ENCODE results near the gene ADCY7.

Gene ADCY7

DNA sequence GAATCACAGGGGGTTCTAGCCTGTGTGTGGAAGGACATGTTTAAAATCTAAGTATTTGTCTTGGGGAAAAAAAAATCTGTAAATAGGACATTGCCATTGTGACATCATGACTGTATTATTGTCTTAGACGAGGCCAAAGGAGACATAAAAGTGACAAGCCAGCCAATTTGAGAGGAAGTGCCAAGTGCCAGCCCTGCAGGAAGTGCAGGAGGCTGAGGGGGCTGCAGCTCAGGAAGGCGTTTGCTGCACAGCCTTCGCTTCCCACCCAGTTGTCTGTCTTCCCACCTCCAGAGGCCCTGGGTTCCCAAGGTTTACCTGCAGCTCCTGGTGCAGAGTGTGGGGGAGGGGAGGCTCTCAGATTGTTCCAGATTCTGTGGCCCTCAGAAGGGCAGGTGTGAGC, 1.3 kb downstream of the ADCY7 start:
- DNase-seq (ENCODE audit: low spot score): no peak

GRCh38 chr16:50268352-50268751, 2.0 kb downstream of the ADCY7 start:
- no peak for DNase-seq (ENCODE audit: low spot score)

DNA sequence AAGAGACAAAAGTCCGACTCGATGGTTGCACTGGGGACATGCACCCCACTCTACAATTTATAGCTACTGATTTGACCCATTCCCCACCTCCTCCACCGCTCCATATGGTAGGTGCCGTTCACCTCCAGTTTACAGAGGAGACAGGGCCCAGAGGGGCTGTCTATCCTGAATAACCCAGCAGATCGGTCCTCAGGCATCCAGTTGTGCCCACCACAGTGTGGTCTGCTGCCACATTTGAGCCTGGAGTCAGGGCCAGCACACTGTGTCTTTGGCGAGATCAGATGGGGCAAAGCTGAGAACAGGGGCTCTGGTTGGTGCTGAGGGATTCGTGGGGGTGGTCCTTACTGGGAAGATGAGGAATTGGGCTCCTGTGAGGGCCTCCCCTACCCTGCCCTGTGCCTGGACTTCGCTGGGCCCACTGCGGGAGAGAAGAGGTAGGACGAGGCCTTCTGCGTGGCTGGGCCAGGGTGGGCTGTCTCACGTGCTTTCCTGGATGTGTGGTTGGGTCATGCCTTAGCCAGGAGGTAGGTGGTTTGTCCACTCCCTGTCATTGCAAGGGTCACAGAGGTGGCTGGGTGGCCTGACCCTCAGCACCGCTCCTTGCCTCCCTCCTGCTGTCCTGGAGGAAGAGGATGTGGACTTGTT, 2.8 kb downstream of the ADCY7 start:
- peak; percentile 6 for DNase-seq (ENCODE audit: low spot score)

GRCh38 chr16:50269769-50270509, 3.6 kb downstream of the ADCY7 start:
- DNase-seq (ENCODE audit: low spot score): no peak

DNA sequence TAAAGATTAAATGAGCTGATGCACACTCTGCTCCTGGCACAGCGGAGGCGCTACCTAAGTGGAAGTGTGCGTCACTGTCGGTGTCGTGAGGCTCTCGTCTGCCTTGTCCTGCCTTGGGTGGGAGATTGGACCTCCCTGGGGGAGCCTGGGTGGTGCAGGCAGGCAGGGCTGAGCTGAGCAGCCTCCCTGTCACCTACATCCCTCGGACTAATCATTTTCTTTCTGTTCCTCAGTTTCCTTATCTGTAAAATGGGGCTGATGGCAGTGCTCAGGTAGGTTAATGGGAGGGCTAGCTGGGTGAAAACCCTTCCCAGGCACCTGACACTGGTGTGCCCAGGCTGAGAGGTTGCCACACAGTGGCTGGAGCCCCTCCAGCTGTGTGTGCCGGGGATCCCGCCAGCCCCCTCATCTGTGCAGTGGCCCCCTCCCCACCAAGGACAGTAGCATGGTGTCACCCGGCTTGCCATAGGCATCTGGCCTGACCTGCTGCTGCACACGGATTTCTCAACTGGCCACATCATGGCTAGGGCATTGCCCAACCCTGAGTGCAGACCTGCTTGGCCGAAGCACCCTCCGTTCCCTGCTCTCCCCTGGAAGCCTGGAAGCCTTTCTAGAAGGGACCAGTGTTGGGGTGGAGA, 4.3 kb downstream of the ADCY7 start:
- peak; percentile 4 for DNase-seq (ENCODE audit: low spot score)

DNA sequence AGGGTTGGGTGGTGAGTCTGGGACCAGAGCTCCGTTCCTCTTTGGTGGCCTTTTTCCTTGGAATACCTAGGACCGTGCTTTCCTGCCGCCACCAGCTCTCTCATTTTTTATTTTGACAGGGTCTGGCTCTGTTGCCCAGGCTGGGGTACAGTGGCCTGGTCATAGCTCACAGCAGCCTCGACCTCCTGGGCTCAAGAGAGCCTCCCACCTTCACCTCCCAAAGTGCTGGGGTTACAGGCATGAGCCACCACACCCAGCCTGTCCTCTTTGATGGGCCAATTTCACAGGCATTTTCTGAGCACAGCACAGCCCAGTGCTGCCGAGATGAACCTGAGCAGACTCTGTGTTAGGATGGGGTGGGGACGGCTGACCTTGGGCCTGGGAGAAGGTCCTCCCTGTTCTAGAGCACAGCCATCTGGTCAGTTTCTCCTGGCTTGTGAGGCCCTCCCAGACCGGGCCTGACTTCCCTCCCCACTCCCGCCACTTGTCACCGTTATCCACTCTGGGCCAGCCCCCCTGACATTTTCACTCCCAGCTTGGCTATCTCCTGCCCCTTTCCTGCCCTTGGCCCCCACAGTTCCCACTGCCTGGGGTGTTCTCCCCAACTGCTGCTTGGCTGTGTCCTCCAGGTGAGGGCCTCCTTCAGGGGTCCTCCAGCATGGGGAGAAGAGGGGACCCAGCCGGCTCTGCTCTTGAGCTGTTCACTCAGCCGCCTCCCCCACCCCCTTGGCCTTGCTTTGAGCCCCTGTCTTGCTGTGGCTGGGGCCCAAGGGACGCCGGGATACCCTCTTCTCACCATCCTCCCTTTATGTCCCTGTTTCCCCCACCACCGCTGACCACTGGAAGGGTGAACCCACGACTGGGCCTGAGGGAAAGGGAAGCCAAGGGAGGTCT, 5.0 kb downstream of the ADCY7 start:
- no peak for DNase-seq (ENCODE audit: low spot score)

DNA sequence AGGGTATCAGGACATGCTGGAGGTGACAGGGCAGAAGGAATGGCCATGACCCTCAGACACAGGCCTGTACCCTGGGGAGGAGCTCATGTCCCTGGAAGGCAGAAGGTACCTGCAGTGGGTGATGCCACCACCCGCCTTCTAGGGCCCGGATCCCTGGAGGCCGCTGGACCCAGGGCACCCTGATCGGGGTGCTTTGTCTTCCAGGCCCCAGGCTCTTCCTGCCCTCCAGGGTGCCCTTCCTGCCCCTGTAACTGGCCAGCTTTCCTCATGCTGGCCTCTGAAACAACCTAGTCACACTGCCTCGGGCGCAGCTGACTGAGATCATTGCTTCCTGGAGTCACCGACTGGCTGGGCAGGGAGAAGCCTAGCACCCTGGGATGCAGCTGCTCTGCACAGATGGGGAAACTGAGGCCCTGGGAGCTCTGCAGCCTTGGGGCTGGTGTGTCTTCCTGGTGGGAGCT, 5.8 kb downstream of the ADCY7 start:
- DNase-seq (ENCODE audit: low spot score): no peak

DNA sequence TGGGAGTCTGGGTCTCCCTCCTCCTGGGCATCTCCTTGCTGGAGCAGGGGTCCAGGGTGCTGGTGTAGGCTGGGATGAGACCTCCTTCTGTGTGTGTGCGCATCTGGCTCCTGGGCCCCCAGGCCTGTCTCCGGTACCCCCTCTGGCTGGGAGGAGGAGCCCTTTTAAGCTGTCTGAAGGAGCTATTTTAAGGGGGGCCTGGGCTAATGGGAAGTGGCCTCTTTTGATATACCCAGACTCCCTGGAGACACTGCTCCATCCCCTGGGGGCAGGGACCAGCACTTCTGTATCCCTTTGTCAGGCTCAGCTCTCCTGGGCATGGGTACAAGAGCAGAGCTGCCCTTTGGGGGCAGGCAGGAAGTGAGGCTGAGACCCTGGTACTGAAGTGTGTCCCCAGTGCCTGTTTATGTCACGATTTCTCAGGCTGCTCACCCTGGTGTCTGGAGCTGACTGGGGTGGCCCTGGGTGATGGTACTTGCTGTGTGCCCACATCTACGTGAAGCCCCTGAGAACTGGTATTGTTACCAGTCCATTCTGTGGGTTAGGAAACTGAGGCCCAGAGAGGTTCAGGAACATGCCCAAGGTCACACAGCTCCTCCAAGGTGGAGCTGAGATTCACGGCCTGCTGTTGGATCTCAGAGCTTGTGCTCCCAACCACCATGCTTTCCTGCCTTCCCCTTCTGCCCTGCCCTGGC, 6.5 kb downstream of the ADCY7 start:
- no peak for DNase-seq (ENCODE audit: low spot score)

GRCh38 chr16:50273382-50273690, 7.0 kb downstream of the ADCY7 start:
- peak; percentile 5 for DNase-seq (ENCODE audit: low spot score)

GRCh38 chr16:50273888-50274325, 7.6 kb downstream of the ADCY7 start:
- DNase-seq (ENCODE audit: low spot score): peak; percentile 17

DNA sequence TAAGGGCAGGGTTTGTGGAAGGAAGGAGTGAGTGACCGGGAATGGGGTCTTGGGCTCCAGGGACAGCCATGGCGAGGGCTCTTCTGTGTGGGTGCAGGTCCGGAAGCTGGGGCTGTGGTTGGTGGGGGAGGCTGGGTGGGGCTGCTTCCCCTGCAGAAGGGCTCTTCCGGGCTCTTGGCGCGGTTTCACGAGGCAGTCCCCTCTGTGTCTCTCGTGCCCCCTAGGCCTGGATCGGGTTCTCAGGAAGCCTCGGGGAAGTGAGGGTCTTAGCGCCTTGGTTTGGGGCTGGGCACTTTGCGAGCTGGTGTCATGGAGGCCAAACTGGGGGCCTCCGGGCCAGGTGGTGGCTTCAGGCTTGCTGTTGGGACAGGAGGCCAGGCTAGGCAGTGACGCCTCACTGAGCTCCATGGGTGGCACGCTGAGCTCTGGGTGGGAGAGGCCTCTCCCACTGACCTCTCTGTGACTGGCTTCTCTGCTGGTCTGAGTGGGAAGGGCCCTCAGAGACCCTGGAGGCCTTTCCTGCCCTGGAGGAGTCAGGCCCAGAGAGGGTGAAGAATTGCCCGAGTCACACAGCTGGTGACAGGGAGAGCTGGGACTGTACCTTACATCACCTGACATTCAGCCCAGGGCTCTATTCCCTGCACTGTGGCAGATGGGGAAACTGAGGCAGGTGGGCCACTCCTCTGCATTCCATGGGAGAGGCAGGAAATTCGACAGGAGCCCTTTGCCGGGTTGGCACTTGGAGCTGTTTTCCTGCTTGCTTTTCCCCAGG, 8.2 kb downstream of the ADCY7 start:
- peak; percentile 14 for DNase-seq (ENCODE audit: low spot score)

DNA sequence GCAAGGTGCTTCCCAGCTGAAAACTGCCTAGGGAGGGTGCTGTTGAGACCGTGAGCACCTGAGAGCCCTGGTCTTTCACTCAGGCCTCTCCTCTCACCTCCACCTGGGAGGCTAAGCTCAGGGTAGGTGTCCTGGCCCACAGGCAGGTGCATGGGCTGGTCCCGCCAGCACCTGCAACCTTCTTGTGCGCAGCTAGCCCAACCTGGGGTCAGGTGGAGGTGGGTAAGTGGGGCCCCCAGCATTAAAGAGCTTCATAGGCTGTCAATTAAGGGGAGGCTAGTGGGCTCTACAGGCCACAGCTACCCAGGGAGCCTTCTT, 8.7 kb downstream of the ADCY7 start:
- DNase-seq (ENCODE audit: low spot score): no peak

DNA sequence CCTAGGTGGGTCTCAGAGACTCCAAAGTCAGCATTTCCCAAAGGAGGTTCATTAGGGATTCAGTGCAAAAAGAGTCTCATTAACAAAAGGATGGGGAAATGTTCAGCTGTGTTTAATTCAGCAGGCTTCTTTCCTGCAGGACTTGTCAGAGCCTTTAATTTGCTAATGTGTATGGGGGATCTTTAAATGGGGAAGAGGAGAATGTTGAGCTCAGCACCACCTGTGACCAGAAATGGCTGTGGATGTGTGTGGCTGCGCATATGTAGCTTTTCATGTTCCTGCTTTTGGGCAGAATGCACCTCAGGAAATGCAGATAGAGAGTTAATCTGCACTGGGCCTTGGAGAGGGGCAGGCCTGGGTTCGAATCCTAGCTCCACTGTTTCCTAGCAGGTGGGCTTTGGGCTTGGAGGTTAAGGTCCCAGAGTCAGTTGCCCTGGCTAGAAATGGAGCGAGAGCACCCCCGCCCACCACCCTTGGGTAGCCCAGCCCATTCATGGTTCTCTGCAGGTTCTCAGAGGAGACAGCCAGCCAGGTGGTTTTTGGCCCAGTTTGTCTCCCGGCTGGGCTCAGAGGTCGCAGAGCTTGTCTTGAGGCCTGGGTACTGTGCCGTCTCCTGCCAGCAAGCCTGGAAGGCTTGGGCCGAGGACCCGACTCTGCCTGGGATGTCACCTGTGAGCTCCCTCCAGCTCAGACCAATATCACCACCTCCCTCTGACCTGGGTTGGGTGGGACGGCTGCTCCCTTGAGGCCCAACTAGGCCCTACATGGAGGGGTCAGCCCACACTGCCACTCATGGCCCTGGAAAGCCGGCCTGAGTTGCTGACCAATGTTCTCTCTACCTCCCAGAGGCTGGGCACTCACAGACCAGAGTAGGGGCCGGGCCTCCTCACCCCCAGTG, 9.3 kb downstream of the ADCY7 start:
- DNase-seq (ENCODE audit: low spot score): no peak

GRCh38 chr16:50276326-50276640, 9.9 kb downstream of the ADCY7 start:
- peak; percentile 5 for DNase-seq (ENCODE audit: low spot score)

DNA sequence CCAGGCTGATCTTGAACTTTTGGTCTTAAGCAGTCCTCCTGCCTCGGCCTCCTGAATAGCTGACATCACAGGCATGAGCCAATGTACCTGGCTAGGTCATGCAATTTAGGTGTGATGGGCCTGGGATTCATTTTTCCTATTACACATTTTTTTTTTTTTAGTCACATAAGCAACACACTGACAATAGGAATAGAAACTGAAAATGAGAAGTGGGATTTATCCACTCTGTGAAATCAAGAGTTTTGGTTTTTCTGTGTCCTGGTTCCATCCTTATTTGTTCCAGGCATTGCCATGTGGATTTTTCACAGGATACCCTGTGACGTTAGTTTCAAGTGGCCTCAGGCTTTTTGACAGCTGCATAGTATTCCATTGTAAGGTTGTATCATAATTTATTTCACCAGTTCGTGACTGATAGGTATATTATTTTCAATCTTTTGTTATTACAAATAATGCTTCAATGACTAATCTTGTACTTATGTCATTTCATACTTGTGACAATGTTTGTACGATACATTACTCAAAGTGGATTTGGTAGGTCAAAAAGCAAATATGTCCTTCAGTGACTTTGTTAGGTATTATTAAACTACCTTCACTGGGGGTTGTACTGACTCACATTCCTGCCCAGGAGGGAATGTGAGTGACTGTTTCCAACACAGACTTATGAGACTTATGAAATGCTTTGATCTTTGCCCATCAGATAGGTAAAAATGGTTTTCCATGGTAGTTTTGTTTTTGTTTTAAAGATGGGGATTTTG, 10.6 kb downstream of the ADCY7 start:
- no peak for DNase-seq (ENCODE audit: low spot score)

DNA sequence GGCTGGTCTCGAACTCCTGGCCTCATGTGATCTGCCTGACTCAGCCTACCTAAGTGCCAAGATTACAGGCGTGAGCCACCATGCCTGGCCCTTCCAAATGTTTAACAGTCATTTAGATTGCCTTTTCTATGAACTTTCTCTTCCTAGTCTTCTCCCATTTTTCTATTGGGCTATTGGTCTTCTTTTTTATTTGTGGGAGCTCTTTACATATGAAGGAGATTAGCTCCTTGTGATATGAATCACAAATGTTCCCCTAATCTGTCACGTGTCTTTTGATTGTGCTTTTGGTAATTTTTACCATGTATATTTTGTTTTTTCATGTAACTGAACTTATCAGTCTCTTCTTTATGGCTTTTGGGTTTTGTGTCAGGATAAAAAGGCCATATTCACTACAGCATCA, 11.9 kb downstream of the ADCY7 start:
- DNase-seq (ENCODE audit: low spot score): no peak

DNA sequence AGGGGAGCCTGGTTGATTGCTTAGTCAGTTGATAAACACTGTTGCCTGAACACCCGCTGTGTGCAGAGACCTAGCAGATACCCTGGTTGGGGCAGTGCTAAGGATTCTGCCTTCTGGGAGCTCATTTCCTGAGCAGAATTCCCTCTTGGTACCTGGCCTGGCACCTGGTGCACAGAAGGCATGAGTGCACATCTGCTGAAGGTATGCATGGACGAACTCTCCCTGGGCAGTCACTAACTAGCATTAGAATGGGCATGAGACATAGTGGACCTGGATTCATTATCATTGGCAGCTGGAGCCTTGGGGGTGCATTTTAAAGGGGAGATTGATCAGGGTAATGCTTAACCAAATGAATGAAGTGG, 13.1 kb downstream of the ADCY7 start:
- peak; percentile 9 for DNase-seq (ENCODE audit: low spot score)

DNA sequence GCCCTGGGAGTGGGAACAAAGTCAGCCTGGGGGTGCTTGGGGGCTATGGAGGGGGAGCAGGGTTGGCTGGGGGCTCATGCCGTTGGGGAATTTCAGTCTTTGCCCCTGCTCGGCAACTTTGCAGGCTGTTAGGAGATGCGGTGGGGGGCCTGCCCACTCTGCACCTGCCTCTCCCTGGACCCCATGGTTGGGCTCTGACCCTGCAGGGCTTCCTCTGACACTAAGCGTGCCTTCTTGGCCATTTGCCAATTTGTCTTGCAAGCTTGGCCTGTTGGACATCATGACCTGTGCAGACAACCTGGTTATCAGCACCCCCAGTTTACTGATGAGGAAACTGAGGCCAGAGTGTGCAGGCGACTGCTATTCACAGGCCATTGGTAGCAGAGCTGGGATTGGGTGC, 14.6 kb downstream of the ADCY7 start:
- DNase-seq (ENCODE audit: low spot score): no peak

DNA sequence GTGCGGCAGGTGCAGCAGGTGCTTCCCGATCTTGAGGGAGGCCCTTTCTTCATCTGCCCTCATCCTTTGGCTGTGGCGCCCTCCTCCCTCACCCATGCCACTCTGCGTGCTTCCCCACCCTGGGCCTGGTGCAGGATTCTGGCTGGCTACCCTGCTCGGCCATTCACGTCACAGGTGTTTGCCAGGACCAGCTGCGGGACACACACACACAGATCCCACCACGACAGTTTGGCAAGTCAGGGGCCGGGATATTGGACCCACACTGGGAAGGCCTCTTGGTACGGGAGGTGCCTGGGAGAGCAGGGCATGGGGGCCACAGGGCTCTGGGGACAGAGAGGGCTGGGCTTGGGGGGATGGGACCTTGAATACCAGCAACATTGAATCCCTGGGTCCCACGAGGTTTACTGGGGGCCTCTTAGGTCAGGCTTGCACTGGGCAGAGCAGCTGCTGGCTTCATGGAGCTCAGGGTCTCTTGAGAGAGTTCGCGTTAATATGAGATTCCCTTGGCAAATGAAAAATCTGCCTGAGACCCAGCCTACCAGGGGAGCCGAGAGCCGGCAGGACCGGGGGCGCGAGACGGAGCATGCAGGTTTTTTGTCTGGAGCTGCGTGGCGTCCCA, 15.1 kb downstream of the ADCY7 start:
- DNase-seq (ENCODE audit: low spot score): no peak
